SK-N-SH (cell line): ENCODE data around the gene UPF3A. TPM values are rescaled to one million over a fixed set of nuclear protein-coding genes. Genes with fewer than 3 reads are reported as not detected.

Source experiments
- CTCF ChIA-PET: fragments of 300-600, 350-600 bp; formaldehyde crosslinking; extraction: SDS; loops from one replicate; lab custom pipeline; 2021; lab: Yijun Ruan, JAX
- POLR2A ChIA-PET: fragments of 350-600 bp; sonication (Branson Sonifier 250); formaldehyde crosslinking; extraction: SDS; loops from one replicate; lab custom pipeline; 2020; ENCODE audit warnings: antibody characterized with exemption, inconsistent platforms; lab: Yijun Ruan, JAX
- DNase-seq: peaks from one replicate; pipeline ENCODE4 v3.0.0; 2012
- H2AFZ ChIP-seq: fragments of 200-600 bp; sonication (generic); 2 replicates; pipeline ENCODE4 v1.8.1; 2016; ENCODE audit warnings: antibody characterized with exemption, mild to moderate bottlenecking, low read depth
- H3F3A ChIP-seq: fragments of 200-600 bp; sonication (generic); replicated peaks from 2 replicates; pipeline ENCODE3; 2016; ENCODE audit warnings: antibody characterized with exemption, mild to moderate bottlenecking; ENCODE audit not compliant: insufficient read depth
- H3K27ac ChIP-seq, 2 experiments: fragments of 200-500 bp in 1 of 2; fragments of 200-600 bp in 1 of 2; sonication (Bioruptor generic) in 1 of 2; sonication (generic), shearing (Covaris generic) in 1 of 2; 2 replicates each; pipeline versions ENCODE4 v1.5.1 to v1.6.1; 2014 to 2016; ENCODE audit warnings: low read depth in 2 of 2, inconsistent platforms in 1 of 2, low read length in 1 of 2, mild to moderate bottlenecking in 1 of 2, mixed read lengths in 1 of 2
- H3K27me3 ChIP-seq: fragments of 200-600 bp; sonication (generic), shearing (Covaris generic); 2 replicates; pipeline ENCODE4 v1.6.1; 2016; ENCODE audit warnings: mixed run types; ENCODE audit not compliant: insufficient read depth
- H3K36me3 ChIP-seq, 2 experiments: fragments of 200-500 bp in 1 of 2; fragments of 200-600 bp in 1 of 2; sonication (Bioruptor generic) in 1 of 2; sonication (generic) in 1 of 2; replicated peaks in 1 of 2; 2 replicates each; pipeline versions ENCODE3 to v1.5.1; 2014 to 2016; ENCODE audit warnings: low read length in 1 of 2, mild to moderate bottlenecking in 1 of 2; ENCODE audit not compliant: insufficient read depth in 2 of 2, control insufficient read depth in 1 of 2
- H3K4me1 ChIP-seq, 2 experiments: fragments of 200-500 bp in 1 of 2; fragments of 200-600 bp in 1 of 2; sonication (Bioruptor generic) in 1 of 2; sonication (generic), shearing (Covaris generic) in 1 of 2; 2 replicates each; pipeline versions ENCODE4 v1.5.1 to v1.6.1; 2014 to 2016; ENCODE audit warnings: low read depth in 1 of 2, low read length in 1 of 2, mixed run types in 1 of 2; ENCODE audit not compliant: insufficient read depth in 2 of 2, control insufficient read depth in 1 of 2
- H3K4me2 ChIP-seq: fragments of 200-600 bp; sonication (generic), shearing (Covaris generic); 2 replicates; pipeline ENCODE4 v1.6.1; 2017; ENCODE audit warnings: mixed run types
- H3K4me3 ChIP-seq, 2 experiments: fragments of 200-500 bp in 1 of 2; fragments of 200-600 bp in 1 of 2; sonication (Bioruptor generic) in 1 of 2; sonication (generic), shearing (Covaris generic) in 1 of 2; 2 replicates each; pipeline versions ENCODE4 v1.5.1 to v1.8.1; 2014 to 2016; ENCODE audit warnings: low read depth in 2 of 2, inconsistent platforms in 1 of 2, low read length in 1 of 2, mild to moderate bottlenecking in 1 of 2, mixed read lengths in 1 of 2, moderate library complexity in 1 of 2
- H3K79me2 ChIP-seq: fragments of 200-600 bp; sonication (generic); 2 replicates; pipeline ENCODE4 v1.8.1; 2017; ENCODE audit warnings: mild to moderate bottlenecking; ENCODE audit not compliant: insufficient read depth
- H3K9ac ChIP-seq: fragments of 200-600 bp; sonication (generic); 2 replicates; pipeline ENCODE4 v1.6.1; 2017; ENCODE audit warnings: mixed run types
- H3K9me2 ChIP-seq: fragments of 200-600 bp; sonication (generic); 2 replicates; pipeline ENCODE4 v1.6.1; 2017; ENCODE audit warnings: mixed run types
- H3K9me3 ChIP-seq: fragments of 200-600 bp; sonication (generic); 2 replicates; pipeline ENCODE4 v1.6.1; 2017; ENCODE audit warnings: mixed run types, mild to moderate bottlenecking, moderate library complexity
- H4K20me1 ChIP-seq: fragments of 200-600 bp; sonication (generic); 2 replicates; pipeline ENCODE4 v1.6.1; 2017; ENCODE audit warnings: mild to moderate bottlenecking, mixed run types; ENCODE audit not compliant: insufficient read depth
- CHD2 ChIP-seq: fragments of 150-350 bp; IDR thresholded peaks from 2 replicates; pipeline ENCODE4 v1.6.1; 2018; ENCODE audit warnings: low read length; ENCODE audit not compliant: partially characterized antibody
- EZH2phosphoT487 ChIP-seq: fragments of 200-600 bp; sonication (generic); IDR thresholded peaks from 2 replicates; pipeline ENCODE4 v1.6.1; 2017; ENCODE audit warnings: low read depth, mixed run types, mild to moderate bottlenecking, antibody characterized with exemption, moderate library complexity, borderline replicate concordance
- FOXJ3 ChIP-seq: sonication (generic); formaldehyde crosslinking; IDR thresholded peaks from 2 replicates; pipeline ENCODE4 v1.5.1; 2020; ENCODE audit warnings: mild to moderate bottlenecking, missing genetic modification reagents
- FOXM1 ChIP-seq: IDR thresholded peaks from 2 replicates; pipeline ENCODE4 v1.4.0; 2012; ENCODE audit warnings: low read depth, mild to moderate bottlenecking
- JUND ChIP-seq: IDR thresholded peaks from 2 replicates; pipeline ENCODE4 v1.4.0; 2012
- MAX ChIP-seq: IDR thresholded peaks from 2 replicates; pipeline ENCODE4 v1.4.0; 2012; ENCODE audit warnings: low read depth
- MXI1 ChIP-seq: IDR thresholded peaks from 2 replicates; pipeline ENCODE4 v1.6.1; 2012; ENCODE audit warnings: mild to moderate bottlenecking, low read depth, low read length, improper control_type of control experiment
- NFIC ChIP-seq: IDR thresholded peaks from 2 replicates; pipeline ENCODE4 v1.4.0; 2012; ENCODE audit warnings: borderline replicate concordance
- PBX3 ChIP-seq: IDR thresholded peaks from 2 replicates; pipeline ENCODE4; 2012
- POLR2AphosphoS5 ChIP-seq: IDR thresholded peaks from 2 replicates; pipeline ENCODE4 v1.6.1; 2012; ENCODE audit warnings: low read depth, low read length
- RAD21 ChIP-seq: IDR thresholded peaks from 2 replicates; pipeline ENCODE4 v1.6.1; 2012; ENCODE audit warnings: mild to moderate bottlenecking, low read length
- RCOR1 ChIP-seq: fragments of 150-350 bp; IDR thresholded peaks from 2 replicates; pipeline ENCODE4 v1.6.1; 2017; ENCODE audit warnings: antibody characterized with exemption, low read length
- RFX5 ChIP-seq: IDR thresholded peaks from 2 replicates; pipeline ENCODE4 v1.6.1; 2012; ENCODE audit warnings: mild to moderate bottlenecking, improper control_type of control experiment, low read length
- TCF12 ChIP-seq: IDR thresholded peaks from 2 replicates; pipeline ENCODE4 v1.4.0; 2012
- TEAD4 ChIP-seq: IDR thresholded peaks from 2 replicates; pipeline ENCODE4 v1.4.0; 2012; ENCODE audit warnings: mild to moderate bottlenecking, borderline replicate concordance; ENCODE audit not compliant: insufficient read depth
- USF2 ChIP-seq: fragments of 150-350 bp; IDR thresholded peaks from 2 replicates; pipeline ENCODE4 v1.6.1; 2017; ENCODE audit warnings: antibody characterized with exemption, low read length, low read depth, borderline replicate concordance
- YY1 ChIP-seq: IDR thresholded peaks from 2 replicates; pipeline ENCODE4 v1.4.0; 2012; ENCODE audit warnings: low read depth, mild to moderate bottlenecking
- WGBS: methylation state at CpG from one replicate; pipeline ENCODE4 v1.1.6; 2017; ENCODE audit warnings: low lambda C conversion rate; 5-methylcytosine and 5-hydroxymethylcytosine counted together
- polyA plus RNA-seq, 3 experiments: library from polyadenylated mRNA; depleted of rRNA; stranded (reverse); fragments of >200 nt; gene quantifications; 2 replicates each; pipeline ENCODE4 v1.2.3, GENCODE V29; 2012
- TF ChIP-seq, protein P1 (sequence below): IDR thresholded peaks from 2 replicates; pipeline ENCODE4 v1.4.0; 2012; ENCODE audit warnings: low read depth, borderline replicate concordance
- TF ChIP-seq, protein P2 (sequence below): fragments of 150-350 bp; IDR thresholded peaks from 2 replicates; pipeline ENCODE4 v1.6.1; 2016; ENCODE audit warnings: mild to moderate bottlenecking, low read depth, low read length

The UPF3A gene
- polyA plus RNA-seq, 1 of the 3 experiments (the other 2 are of a cell fraction) = 63.2 TPM

GRCh38 chr13:114248011-114248410 lies 33.4 kb upstream of the UPF3A start:
- H4K20me1 ChIP-seq = no peaks in the 10 kb centered on the region
- CTCF ChIA-PET = no interaction called here

More at GRCh38 chr13:114248011-114248410, 33.4 kb upstream of the UPF3A start:
- H3K9me2 ChIP-seq = no peaks in the 10 kb centered on the region
- POLR2A ChIA-PET = interaction anchor here (0.6 kb wide), 1 partner anchor 11 kb away, joined by 3 read pairs; no protein-coding TSS in a partner anchor
- DNase-seq = no peak
- TF ChIP-seq TCF12 (no peak), RCOR1 (no peak), FOXM1 (no peak), NFIC (no peak), TEAD4 (no peak), MXI1 (no peak), YY1 (no peak), RAD21 (no peak), USF2 (no peak), RFX5 (no peak), PBX3 (no peak), POLR2AphosphoS5 (no peak), JUND (no peak), EZH2phosphoT487 (no peak), FOXJ3 (CRISPR knock-in tag) (no peak), MAX (no peak), CHD2 (no peak)
- TF ChIP-seq, protein P1, sequence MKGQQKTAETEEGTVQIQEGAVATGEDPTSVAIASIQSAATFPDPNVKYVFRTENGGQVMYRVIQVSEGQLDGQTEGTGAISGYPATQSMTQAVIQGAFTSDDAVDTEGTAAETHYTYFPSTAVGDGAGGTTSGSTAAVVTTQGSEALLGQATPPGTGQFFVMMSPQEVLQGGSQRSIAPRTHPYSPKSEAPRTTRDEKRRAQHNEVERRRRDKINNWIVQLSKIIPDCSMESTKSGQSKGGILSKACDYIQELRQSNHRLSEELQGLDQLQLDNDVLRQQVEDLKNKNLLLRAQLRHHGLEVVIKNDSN = no peak
- TF ChIP-seq, protein P2, sequence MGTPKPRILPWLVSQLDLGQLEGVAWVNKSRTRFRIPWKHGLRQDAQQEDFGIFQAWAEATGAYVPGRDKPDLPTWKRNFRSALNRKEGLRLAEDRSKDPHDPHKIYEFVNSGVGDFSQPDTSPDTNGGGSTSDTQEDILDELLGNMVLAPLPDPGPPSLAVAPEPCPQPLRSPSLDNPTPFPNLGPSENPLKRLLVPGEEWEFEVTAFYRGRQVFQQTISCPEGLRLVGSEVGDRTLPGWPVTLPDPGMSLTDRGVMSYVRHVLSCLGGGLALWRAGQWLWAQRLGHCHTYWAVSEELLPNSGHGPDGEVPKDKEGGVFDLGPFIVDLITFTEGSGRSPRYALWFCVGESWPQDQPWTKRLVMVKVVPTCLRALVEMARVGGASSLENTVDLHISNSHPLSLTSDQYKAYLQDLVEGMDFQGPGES = no peak
- H3K79me2 ChIP-seq = no peaks in the 10 kb centered on the region; the same call in 1 of the 2 replicates
- H3K4me1 ChIP-seq = no peaks in the 10 kb centered on the region
- H3K4me3 ChIP-seq = no peak overlapping the region
- no peak overlapping the region; a peak in 1 of 4 replicates for H3K27ac ChIP-seq
- no peak overlapping the region for H2AFZ ChIP-seq
- peaks cover 90 to 92% of the 10 kb centered on the region in 2 experiments for H3K36me3 ChIP-seq
- H3K9ac ChIP-seq = no peak overlapping the region
- no peaks in the 10 kb centered on the region for H3K9me3 ChIP-seq
- peaks cover 4% of the 10 kb centered on the region for H3F3A ChIP-seq
- no peaks in the 10 kb centered on the region for H3K27me3 ChIP-seq
- WGBS = 92% methylated on average over 3 of the region's 3 CpGs
- H3K4me2 ChIP-seq = no peak overlapping the region
